HG03025 (cell line): ENCODE data around the gene PRR19.
A peak's percentile ranks its signal among the peaks of the same experiment; 100 is the strongest.

ENCODE experiments used
- ATAC-seq: cut with Tn5 transposase; IDR thresholded peaks from one replicate; pipeline ENCODE4 v1.9.1; 2021; ENCODE audit warnings: mild to moderate bottlenecking, moderate library complexity; ENCODE audit not compliant: unreplicated experiment, low FRiP score

The PRR19 gene

GRCh38 chr19:42281827-42282762 is 19.8 kb upstream of the PRR19 start:
- no peak for ATAC-seq

GRCh38 chr19:42282819-42283187 is 19.1 kb upstream of the PRR19 start:
- ATAC-seq: no peak

- ATAC-seq: peak; percentile 42
Observed at GRCh38 chr19:42283188-42284065, 18.5 kb upstream of the PRR19 start.

- ATAC-seq: peak; percentile 34
Observed at GRCh38 chr19:42284066-42284501, 17.8 kb upstream of the PRR19 start.

GRCh38 chr19:42284591-42285341 is 17.2 kb upstream of the PRR19 start:
- no peak for ATAC-seq

GRCh38 chr19:42285541-42285941 is 16.4 kb upstream of the PRR19 start:
- ATAC-seq: no peak

- no peak for ATAC-seq
Observed at GRCh38 chr19:42285988-42286348, 16.0 kb upstream of the PRR19 start.

- ATAC-seq: no peak
Observed at GRCh38 chr19:42286349-42287016, 15.4 kb upstream of the PRR19 start.

- ATAC-seq: no peak
Observed at GRCh38 chr19:42287017-42287826, 14.7 kb upstream of the PRR19 start.

GRCh38 chr19:42287827-42288107 is 14.2 kb upstream of the PRR19 start:
- no peak for ATAC-seq

- ATAC-seq: no peak
Observed at GRCh38 chr19:42288387-42288786, 13.5 kb upstream of the PRR19 start.

- ATAC-seq: no peak
Observed at GRCh38 chr19:42288881-42289555, 12.9 kb upstream of the PRR19 start.

GRCh38 chr19:42289556-42290041 is 12.3 kb upstream of the PRR19 start:
- ATAC-seq: no peak

- no peak for ATAC-seq
Observed at GRCh38 chr19:42290136-42290522, 11.8 kb upstream of the PRR19 start.

- ATAC-seq: no peak
Observed at GRCh38 chr19:42290523-42291434, 11.2 kb upstream of the PRR19 start.

GRCh38 chr19:42291435-42291810 is 10.5 kb upstream of the PRR19 start:
- no peak for ATAC-seq

- ATAC-seq: no peak
Observed at GRCh38 chr19:42292042-42292960, 9.6 kb upstream of the PRR19 start.
